HG03378 (cell line): ENCODE measurements around the gene CLDN7.

ENCODE experiments used
- ATAC-seq: cut with Tn5 transposase; IDR thresholded peaks from one replicate; pipeline ENCODE4 v1.9.1; 2021; ENCODE audit warnings: mild to moderate bottlenecking, moderate library complexity; ENCODE audit not compliant: unreplicated experiment

CLDN7 gene

GRCh38 chr17:7221278-7222092 is 40.8 kb downstream of the CLDN7 start:
- ATAC-seq = no peak

- ATAC-seq = no peak
These were observed 41.5 kb downstream of the CLDN7 start for GRCh38 chr17:7220593-7221277.

DNA sequence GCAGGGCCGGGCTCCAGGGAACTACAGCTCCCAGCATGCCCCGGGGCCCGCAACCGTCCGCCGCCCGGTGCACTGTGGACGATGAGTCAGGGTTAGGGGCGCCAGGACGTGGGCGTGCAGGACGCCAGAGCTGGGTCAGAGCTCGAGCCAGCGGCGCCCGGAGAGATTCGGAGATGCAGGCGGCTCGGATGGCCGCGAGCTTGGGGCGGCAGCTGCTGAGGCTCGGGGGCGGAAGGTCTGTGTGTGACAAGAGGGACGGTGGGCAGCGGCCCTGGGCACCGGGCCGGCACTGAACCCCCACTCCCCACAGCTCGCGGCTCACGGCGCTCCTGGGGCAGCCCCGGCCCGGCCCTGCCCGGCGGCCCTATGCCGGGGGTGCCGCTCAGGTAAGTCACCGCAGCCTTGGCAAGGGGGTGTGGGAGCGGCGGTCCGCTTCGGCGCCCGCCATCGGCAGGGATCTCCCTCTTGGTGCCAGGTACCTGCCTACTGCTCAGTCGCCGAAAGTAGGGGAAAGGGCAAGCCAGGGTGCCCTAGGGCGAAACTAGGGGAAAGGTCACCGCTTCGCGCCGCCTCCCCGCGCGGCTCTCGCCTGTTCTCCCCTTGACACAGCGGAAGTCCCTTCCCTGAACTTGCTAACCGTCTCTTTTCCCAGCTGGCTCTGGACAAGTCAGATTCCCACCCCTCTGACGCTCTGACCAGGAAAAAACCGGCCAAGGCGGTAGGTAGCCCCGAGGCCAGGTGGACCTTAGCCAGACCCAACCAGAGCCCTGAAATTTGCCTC is 42.3 kb downstream of the CLDN7 start, which contains the start of the genes ACADVL and DLG4:
ACADVL (plus strand) TSS at position 127 of the 781 bp plus-strand sequence; CDS start at position 174, 47 bp downstream.
DLG4 (minus strand) TSS at position 25 of the 781 bp plus-strand sequence.
- ATAC-seq = no peak

- no peak for ATAC-seq
These were observed 43.0 kb downstream of the CLDN7 start for GRCh38 chr17:7219229-7219811.

DNA sequence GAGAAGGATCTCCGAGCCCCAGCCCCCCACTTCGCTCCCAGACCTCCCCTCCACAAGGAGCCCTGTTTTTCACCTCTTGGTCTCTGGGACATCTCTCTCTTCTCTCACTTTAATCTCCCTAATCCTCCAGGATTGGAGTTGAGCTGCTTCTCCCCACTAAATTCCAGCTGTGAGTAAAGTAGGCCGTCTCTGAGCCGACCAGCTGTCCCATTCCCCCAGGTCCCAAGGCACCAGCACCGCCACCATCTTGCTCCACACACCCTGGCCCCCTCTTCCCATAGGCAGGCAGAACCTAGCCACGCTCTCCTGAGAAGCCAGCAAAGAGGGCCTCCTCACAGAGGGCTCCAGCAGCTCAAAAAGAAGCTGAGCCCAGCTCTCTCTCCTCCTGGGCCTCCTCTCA is 43.5 kb downstream of the CLDN7 start:
- ATAC-seq = no peak

- ATAC-seq = no peak
These were observed 44.1 kb downstream of the CLDN7 start for GRCh38 chr17:7218166-7218565.

DNA sequence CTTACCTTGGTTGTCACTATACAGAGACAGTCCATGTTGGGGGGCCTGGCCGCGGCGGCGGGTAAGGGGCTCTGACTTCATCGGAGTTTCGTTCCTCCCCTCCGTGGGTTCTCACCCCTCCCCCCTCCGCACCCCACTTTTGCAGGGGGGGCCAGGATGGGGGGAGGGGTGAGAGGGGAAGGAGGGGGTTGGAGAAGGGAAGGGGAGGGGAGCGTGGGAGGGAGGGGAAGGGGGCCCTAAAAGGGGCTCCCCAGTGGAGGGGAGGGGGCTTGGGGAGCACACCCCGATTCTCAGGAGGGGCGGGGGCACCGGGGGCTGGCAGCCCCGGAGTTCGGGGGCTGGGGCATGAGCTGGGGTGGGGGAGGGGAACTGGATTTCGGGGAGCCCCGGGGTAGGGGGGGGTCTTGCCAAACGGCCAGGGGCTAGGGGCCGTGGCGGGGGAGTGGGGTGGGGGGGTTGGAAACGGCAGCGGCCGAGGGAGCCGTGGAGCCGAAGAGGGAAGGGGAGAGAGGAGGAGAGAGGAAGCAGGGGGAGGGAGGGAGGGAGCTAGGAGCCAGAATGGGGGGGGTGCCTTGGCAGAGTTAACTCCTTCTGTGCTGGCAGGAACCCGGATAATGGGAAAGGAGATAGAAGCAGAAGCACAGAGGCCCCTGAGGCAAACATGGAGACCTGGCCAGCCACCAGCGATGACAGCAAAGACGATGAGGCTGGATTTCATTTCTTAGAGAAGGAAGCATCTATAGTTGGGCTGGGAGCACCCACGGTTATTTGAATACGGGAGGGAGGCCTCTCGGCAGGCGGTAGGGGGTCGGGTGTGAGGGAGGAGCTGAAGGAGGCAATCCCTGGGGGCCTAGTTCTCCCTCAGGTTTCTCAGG is 44.9 kb downstream of the CLDN7 start:
- no peak for ATAC-seq

DNA sequence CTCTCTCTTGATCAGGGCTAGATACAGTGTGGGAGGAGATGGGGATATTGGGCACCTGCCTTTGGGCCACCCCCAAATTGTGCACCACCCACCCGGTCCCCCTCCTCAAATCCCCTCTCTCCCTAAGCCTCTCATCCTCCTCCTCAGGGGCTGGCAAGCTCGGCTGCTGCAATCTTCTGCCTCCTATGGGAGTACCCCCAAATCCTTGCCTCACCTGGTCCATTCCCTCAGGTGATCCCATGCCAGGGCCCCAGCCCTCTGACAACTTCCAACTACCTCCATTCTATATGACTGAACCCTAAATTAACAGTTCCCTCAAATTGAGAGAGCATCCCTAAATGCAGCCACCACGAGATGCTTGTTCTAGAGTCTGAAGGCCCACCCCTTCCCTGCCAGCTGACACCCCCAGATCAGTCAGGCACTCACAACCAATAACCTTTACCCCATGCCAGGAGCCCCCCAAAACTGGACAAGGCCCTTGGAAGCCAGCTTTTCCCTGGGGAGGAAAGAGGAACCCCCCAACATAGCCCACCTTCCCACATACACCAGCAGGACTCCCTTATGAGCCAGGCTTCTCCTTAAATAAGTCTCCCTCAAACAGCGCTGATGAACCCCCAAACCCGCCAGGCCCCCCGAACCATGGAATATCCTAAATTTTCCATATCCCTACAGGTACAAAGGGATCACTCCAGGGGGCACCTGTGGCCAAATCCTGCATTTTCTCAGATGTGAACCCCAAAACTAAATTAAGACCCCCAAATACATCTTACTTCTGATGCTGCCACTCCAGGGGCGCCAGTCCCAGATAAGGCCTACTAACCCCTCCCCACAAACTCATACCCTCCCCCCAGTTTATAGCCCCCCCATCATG is 45.8 kb downstream of the CLDN7 start:
- ATAC-seq = no peak

- no peak for ATAC-seq
These were observed 46.6 kb downstream of the CLDN7 start for GRCh38 chr17:7215652-7216180.

- no peak for ATAC-seq
These were observed 47.1 kb downstream of the CLDN7 start for GRCh38 chr17:7215136-7215638.

GRCh38 chr17:7214300-7215135 is 47.8 kb downstream of the CLDN7 start:
- peak; percentile 49 for ATAC-seq

GRCh38 chr17:7213895-7214299 is 48.4 kb downstream of the CLDN7 start:
- ATAC-seq = peak; percentile 10

GRCh38 chr17:7211491-7212273 is 50.6 kb downstream of the CLDN7 start:
- ATAC-seq = no peak
